GM18517 (cell line): ENCODE measurements around the gene PTX4.

Source experiments
- ATAC-seq: cut with Tn5 transposase; IDR thresholded peaks from one replicate; pipeline ENCODE4 v1.9.1; 2021; ENCODE audit warnings: mild to moderate bottlenecking, moderate library complexity; ENCODE audit not compliant: unreplicated experiment

PTX4 gene, protein sequence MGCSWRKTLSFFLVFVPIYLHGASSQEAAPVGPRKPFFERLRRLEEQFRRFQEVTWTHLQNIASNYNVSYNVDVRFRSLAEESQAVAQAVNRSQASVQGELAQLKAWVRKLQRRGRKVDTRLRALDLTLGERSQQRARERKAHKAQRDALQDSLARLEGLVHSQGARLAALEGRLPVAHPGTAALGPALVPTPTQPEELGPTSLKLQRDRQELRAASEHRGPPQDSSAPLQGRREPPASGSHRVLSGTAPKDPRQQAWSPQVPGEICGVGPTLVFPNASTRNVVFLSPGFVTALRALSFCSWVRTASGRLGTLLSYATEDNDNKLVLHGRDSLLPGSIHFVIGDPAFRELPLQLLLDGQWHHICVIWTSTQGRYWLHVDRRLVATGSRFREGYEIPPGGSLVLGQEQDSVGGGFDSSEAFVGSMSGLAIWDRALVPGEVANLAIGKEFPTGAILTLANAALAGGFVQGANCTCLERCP

GRCh38 chr16:1488619-1489018 is at the start of gene PTX4:
TSS of gene PTX4 (minus strand) at chr16:1488944. CDS start at chr16:1488909, 35 bp downstream.
- no peak for ATAC-seq

GRCh38 chr16:1537763-1538289 is 49.1 kb upstream of the PTX4 start:
- ATAC-seq, result no peak

DNA sequence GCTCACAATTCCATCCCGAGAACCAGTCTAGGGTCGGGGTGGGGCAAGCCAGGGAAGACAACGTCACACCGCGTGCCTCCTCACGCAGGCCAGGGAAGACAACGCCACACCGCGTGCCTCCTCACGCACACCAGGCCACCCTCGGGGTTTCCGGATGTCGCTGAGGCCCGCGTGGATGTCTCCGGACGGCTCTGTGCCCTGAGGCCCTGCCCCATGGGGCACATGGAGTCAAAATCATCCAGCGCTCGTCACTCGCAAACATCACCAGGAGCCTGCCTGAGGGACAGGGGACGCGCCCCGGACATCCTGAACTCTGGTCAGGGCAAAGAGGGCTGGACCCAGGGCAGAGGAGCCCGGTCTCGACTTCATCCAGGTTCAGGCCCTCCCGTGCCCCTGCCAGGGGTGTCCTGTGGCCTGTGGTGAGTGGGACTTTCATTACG is 48.4 kb upstream of the PTX4 start:
- ATAC-seq, result no peak

DNA sequence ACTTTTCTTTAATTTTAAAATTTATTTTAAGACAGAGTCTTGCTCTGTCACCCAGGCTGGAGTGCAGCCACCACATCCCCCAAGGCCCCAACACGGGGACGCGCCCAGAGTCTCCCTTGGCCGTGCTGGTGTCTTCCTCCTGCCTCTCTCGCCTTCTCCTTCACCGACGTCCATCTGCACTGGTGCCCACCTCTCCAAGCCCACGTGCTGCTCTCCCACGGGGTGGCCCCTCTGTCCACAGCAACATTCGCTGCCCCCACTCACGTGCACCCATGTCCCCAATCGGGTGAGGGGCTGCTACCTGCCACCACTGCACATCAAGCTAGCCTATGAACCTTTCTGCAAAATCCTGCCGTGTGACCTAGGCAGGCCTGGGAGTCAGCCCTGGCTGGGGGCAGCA is 47.9 kb upstream of the PTX4 start:
- ATAC-seq, result no peak

DNA sequence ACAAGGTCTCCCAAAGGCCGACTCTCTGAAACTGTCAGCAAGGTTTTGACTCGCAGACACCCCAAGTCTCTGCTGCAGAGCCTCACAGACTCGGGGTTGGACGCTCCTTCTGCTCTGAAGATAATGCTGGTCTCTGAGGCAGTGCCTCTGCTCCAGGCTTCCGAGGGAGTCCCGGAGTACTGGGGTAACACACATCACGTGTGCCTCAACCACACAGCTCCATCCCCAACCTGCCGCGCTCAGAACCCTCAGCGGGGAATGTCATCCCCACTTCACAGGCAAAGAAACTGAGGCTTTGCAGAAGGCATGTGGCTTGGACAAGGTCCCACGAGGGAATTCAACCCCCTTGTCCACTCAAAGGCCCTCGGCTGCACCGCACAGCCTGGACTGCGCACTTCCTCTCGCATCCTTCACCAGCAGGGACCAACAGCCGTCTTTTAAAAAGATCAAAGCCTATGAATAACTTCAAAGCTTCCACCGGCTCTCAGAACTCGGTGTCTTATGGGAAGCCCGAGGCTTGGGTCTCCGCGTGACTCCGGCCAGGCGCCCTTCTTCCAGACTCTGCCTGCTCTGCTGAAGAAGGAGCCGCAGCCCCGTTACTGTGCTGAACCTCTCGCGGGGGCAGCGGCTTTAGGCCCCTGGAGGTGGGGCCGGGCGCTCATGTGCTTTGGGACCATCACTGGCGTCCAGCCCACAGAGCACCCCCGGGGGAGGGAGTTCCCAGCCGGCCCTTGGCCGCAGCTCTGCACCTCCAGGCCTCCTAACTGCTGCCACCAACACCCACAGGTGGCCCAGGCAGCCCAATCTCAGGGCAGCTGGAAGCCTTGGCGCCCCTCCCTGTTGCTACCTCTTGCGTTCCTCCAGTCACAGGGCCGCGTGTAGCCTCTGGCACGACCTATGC is 46.9 kb upstream of the PTX4 start:
- ATAC-seq, result no peak

DNA sequence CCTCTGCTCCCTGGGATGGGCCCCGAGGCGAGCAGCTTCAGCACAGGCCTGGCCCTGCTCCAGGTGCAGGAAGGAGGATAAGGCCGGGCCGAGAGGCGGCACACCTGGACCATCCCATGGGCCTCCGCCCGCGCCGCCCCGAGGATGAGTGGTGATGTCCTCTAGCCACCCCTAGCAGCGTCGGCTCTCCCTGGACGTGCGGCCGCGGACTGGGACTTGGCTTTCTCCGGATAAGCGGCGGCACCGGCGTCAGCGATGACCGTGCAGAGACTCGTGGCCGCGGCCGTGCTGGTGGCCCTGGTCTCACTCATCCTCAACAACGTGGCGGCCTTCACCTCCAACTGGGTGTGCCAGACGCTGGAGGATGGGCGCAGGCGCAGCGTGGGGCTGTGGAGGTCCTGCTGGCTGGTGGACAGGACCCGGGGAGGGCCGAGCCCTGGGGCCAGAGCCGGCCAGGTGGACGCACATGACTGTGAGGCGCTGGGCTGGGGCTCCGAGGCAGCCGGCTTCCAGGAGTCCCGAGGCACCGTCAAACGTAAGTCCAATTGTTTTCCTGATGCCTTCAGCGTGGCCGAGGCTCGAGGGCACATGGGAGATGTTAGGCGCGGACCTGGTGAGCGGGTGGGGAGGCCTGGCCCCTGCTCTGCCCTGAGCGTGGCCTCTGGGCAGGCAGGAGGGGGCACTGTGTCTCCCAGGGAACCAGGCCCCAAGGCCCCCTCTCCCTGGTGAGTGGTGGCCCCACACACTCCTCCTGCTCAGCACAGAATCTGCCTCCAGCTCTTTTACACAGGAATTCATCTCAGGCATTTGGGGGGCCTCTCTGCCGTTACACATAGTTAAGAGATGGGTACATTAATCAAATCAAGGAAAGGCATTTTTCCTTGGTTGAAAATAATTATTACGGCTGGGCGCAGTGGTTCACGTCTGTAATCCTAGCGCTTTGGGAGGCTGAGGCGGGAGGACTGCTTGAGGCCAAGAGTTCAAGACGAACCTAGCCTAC is 45.6 kb upstream of the PTX4 start:
- no peak for ATAC-seq

- no peak for ATAC-seq
Measured at GRCh38 chr16:1533443-1533951, 44.8 kb upstream of the PTX4 start, which contains the start of gene TMEM204. TSS of gene TMEM204 (plus strand) at chr16:1533666. CDS start at chr16:1534276, 610 bp downstream.

DNA sequence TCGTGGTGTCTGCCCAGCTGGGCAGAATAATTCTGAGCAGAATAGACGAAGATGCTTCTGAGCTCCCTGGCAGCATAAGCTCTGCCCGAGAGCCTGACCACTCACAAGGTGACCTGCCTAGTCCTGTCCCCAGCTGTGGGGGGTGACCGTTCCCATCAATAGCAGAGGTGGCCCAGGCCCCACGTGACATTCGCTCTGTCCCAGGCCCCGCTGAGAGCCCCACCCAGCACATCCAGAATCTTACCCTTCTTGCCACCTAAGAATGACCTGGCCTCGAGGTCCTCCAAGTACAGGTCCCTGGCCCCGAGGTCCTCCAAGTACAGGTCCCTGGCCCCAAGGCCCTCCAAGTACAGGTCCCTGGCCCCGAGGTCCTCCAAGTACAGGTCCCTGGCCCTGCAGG is 44.0 kb upstream of the PTX4 start:
- ATAC-seq, result no peak

DNA sequence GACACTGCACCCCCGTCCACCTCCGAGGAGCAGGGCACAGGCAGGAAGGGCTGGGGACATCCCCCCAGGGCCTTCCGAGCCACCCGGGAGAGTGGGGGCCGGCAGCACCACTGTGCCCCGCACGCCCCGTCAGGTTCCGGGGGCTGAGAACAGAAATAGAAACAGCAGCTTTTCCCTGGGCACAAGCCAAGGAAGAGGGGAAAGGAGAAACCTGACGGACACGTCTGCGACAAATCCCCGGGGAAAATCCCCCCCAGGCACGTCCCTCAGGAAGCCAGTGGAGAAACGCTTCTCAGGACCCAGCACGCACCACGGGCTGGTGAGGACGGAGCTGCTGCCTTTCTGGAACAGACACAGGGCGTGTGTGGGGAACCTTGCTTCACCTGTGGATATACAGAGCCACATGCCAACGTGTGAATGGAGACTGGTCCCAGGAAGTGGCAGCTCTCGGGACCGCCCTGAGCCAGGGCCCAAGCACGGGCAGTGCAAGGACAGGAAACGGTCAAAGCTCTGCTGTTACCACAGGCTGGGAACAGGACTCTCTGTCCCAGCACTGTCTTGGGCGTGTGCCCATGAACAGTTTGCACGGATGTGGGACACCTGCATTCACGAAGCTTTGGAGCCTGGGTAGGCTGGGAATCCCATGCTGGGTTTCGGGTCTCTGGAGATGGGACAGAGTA is 43.5 kb upstream of the PTX4 start:
- no peak for ATAC-seq

- no peak for ATAC-seq
Measured at GRCh38 chr16:1531638-1531910, 42.8 kb upstream of the PTX4 start.

GRCh38 chr16:1530883-1531637 is 42.3 kb upstream of the PTX4 start:
- ATAC-seq, result no peak

- ATAC-seq, result no peak
Measured at GRCh38 chr16:1530349-1530882, 41.7 kb upstream of the PTX4 start.

- no peak for ATAC-seq
Measured at GRCh38 chr16:1528921-1529537, 40.3 kb upstream of the PTX4 start.

DNA sequence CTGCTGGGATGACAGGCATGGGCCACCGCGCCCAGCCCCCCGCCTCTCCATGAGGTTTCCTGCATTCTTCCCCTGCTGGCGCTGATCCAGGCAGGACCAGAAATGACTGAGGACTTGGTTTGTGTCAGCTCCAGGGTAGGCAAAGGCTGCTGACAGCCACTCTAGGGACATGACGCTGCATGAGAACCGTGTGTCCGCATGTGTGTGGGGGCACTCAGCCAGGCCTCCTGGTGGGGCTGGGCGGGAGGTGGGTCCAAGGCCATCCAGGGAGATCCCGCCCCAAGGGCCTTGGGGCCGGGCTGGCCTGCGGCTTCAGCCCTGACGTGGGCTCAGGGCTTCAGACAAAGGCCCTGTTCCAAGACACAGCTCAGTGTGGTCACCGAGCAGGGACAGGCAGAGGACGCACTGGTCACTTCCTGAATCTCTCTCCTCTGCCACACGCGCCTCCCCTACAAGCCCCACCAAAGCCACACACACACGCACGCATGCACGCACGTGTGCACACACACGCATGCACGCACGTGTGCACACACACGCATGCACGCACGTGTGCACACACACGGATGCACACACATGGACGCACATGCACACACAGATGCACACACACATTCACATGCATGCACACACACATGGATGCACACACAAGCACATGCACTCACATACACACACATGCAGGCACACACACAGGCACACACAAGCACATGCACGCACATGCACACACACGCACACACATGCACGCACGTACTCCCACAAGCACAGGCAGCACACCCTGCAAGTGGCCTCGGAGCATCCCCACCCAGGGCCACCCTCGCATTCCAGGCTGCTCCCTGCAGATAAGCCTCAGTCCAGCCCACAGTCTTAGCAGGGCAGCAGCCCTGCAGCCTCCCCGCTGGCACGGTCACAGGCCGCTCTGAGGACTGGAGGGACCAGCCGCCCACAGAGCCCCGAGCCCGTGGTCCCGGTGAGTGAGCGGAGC is 39.4 kb upstream of the PTX4 start:
- ATAC-seq, result no peak

- no peak for ATAC-seq
Measured at GRCh38 chr16:1526608-1527555, 38.1 kb upstream of the PTX4 start.
